ENCODE data around the gene TINCR. TPM values are rescaled to one million over a fixed set of nuclear protein-coding genes. Genes with fewer than 3 reads are reported as not detected.
"Not testable (repeated sequence)": the region's sequence is repeated elsewhere in the genome, so short reads cannot be mapped to it uniquely, and the experiment has no call there.

The TINCR gene
- polyA plus RNA-seq, 3 donors from 2014 or later = 0.06 TPM; not detected in 2

- Mint-ChIP-seq H3K9me3 (peaks cover 7 to 32% (median 14%) of the 10 kb centered on the region in 6 donors), H3K27me3 (ENCODE audit: low read depth in 3 of 3) (peaks cover 2 to 13% (median 11%) of the 10 kb centered on the region in 3 donors)
- not testable (repeated sequence) for H3K27ac Mint-ChIP-seq, H3K4me1 Mint-ChIP-seq, H3K4me3 Mint-ChIP-seq, H3K36me3 Mint-ChIP-seq, DNase-seq
These were observed 30.7 kb downstream of the TINCR start for GRCh38 chr19:5536982-5537579.

- peaks cover 5 to 9% (median 5%) of the 10 kb centered on the region in 3 donors for H3K36me3 Mint-ChIP-seq
- peaks cover 2 to 11% (median 11%) of the 10 kb centered on the region in 3 donors for H3K27me3 Mint-ChIP-seq (ENCODE audit: low read depth in 3 of 3)
- H3K4me3 Mint-ChIP-seq = no peak overlapping the region
- no peaks in the 10 kb centered on the region for H3K4me1 Mint-ChIP-seq
- peaks cover 7 to 32% (median 14%) of the 10 kb centered on the region in 6 donors for H3K9me3 Mint-ChIP-seq
- no peak overlapping the region for H3K27ac Mint-ChIP-seq
- DNase-seq = no peak
These were observed 31.3 kb downstream of the TINCR start for GRCh38 chr19:5536337-5536894.

- peaks cover 3 to 11% (median 10%) of the 10 kb centered on the region in 3 donors for H3K27me3 Mint-ChIP-seq (ENCODE audit: low read depth in 3 of 3)
- no peak for DNase-seq
- H3K36me3 Mint-ChIP-seq = peaks cover 5 to 9% (median 5%) of the 10 kb centered on the region in 3 donors
- H3K27ac Mint-ChIP-seq = no peak overlapping the region
- no peaks in the 10 kb centered on the region for H3K4me1 Mint-ChIP-seq
- peaks cover 7 to 32% (median 14%) of the 10 kb centered on the region in 6 donors for H3K9me3 Mint-ChIP-seq
- peak overlapping the region in 1 of 5 donors; percentile 7 for H3K4me3 Mint-ChIP-seq
These were observed 32.8 kb downstream of the TINCR start for GRCh38 chr19:5534787-5535586.

- peaks cover 7 to 32% (median 14%) of the 10 kb centered on the region in 6 donors for H3K9me3 Mint-ChIP-seq
- H3K4me3 Mint-ChIP-seq = no peak overlapping the region
- H3K4me1 Mint-ChIP-seq = no peaks in the 10 kb centered on the region
- DNase-seq = no peak
- H3K27me3 Mint-ChIP-seq (ENCODE audit: low read depth in 3 of 3) = peaks cover 3 to 11% (median 10%) of the 10 kb centered on the region in 3 donors
- H3K27ac Mint-ChIP-seq = no peak overlapping the region
- peaks cover 5 to 9% (median 5%) of the 10 kb centered on the region in 3 donors for H3K36me3 Mint-ChIP-seq
These were observed 34.5 kb downstream of the TINCR start for GRCh38 chr19:5533257-5533656.

GRCh38 chr19:5530701-5531100 is 37.1 kb downstream of the TINCR start:
- H3K27ac Mint-ChIP-seq = no peak overlapping the region
- peaks cover 1 to 6% (median 4%) of the 10 kb centered on the region in 3 donors for H3K27me3 Mint-ChIP-seq (ENCODE audit: low read depth in 3 of 3)
- H3K9me3 Mint-ChIP-seq = peaks cover 2 to 27% (median 14%) of the 10 kb centered on the region in 6 donors
- no peak overlapping the region for H3K4me3 Mint-ChIP-seq
- H3K4me1 Mint-ChIP-seq = no peaks in the 10 kb centered on the region
- peaks cover 5 to 9% (median 5%) of the 10 kb centered on the region in 3 donors for H3K36me3 Mint-ChIP-seq
- DNase-seq = no peak

GRCh38 chr19:5526691-5527090 is 41.1 kb downstream of the TINCR start:
- Mint-ChIP-seq H3K4me1 (no peaks in the 10 kb centered on the region), H3K9me3 (no peaks in the 10 kb centered on the region), H3K27me3 (ENCODE audit: low read depth in 3 of 3) (peaks cover 1 to 7% (median 3%) of the 10 kb centered on the region in 3 donors), H3K27ac (no peak overlapping the region), H3K36me3 (no peaks in the 10 kb centered on the region), H3K4me3 (no peak overlapping the region)
- no peak for DNase-seq

- DNase-seq = no peak
- Mint-ChIP-seq H3K27me3 (ENCODE audit: low read depth in 3 of 3) (peaks cover 0 to 9% (median 7%) of the 10 kb centered on the region in 3 donors), H3K27ac (no peak overlapping the region), H3K36me3 (no peaks in the 10 kb centered on the region), H3K4me1 (no peaks in the 10 kb centered on the region), H3K9me3 (no peaks in the 10 kb centered on the region), H3K4me3 (no peak overlapping the region)
These were observed 43.7 kb downstream of the TINCR start for GRCh38 chr19:5524081-5524480.

GRCh38 chr19:5522106-5522505 is 45.6 kb downstream of the TINCR start:
- H3K9me3 Mint-ChIP-seq = peaks cover 0 to 3% (median 0%) of the 10 kb centered on the region in 6 donors
- H3K4me1 Mint-ChIP-seq = no peaks in the 10 kb centered on the region
- H3K36me3 Mint-ChIP-seq = no peaks in the 10 kb centered on the region
- peaks cover 0 to 11% (median 7%) of the 10 kb centered on the region in 3 donors for H3K27me3 Mint-ChIP-seq (ENCODE audit: low read depth in 3 of 3)
- no peak for DNase-seq
- no peak overlapping the region for H3K27ac Mint-ChIP-seq
- H3K4me3 Mint-ChIP-seq = no peak overlapping the region

- Mint-ChIP-seq H3K27ac (no peak overlapping the region), H3K4me1 (no peaks in the 10 kb centered on the region), H3K4me3 (no peak overlapping the region), H3K36me3 (peaks cover 0 to 3% (median 0%) of the 10 kb centered on the region in 3 donors), H3K27me3 (ENCODE audit: low read depth in 3 of 3) (peaks cover 0 to 10% (median 7%) of the 10 kb centered on the region in 3 donors), H3K9me3 (peaks cover 5 to 17% (median 14%) of the 10 kb centered on the region in 6 donors)
- DNase-seq = no peak
These were observed 47.3 kb downstream of the TINCR start for GRCh38 chr19:5520501-5520900.

GRCh38 chr19:5519076-5519475 is 48.7 kb downstream of the TINCR start:
- peaks cover 0 to 12% (median 7%) of the 10 kb centered on the region in 3 donors for H3K27me3 Mint-ChIP-seq (ENCODE audit: low read depth in 3 of 3)
- no peak overlapping the region for H3K27ac Mint-ChIP-seq
- H3K4me1 Mint-ChIP-seq = no peaks in the 10 kb centered on the region
- peaks cover 0 to 3% (median 0%) of the 10 kb centered on the region in 3 donors for H3K36me3 Mint-ChIP-seq
- H3K9me3 Mint-ChIP-seq = peaks cover 5 to 17% (median 16%) of the 10 kb centered on the region in 6 donors
- H3K4me3 Mint-ChIP-seq = no peak overlapping the region
- DNase-seq = no peak

- Mint-ChIP-seq H3K4me1 (no peaks in the 10 kb centered on the region), H3K9me3 (peaks cover 11 to 17% (median 16%) of the 10 kb centered on the region in 6 donors), H3K4me3 (no peak overlapping the region)
These were observed 52.0 kb downstream of the TINCR start for GRCh38 chr19:5515737-5516136.

GRCh38 chr19:5514001-5514400 is 53.8 kb downstream of the TINCR start:
- no peak overlapping the region for H3K4me3 Mint-ChIP-seq
- peaks cover 0 to 3% (median 0%) of the 10 kb centered on the region in 3 donors for H3K36me3 Mint-ChIP-seq
- H3K9me3 Mint-ChIP-seq = peaks cover 11 to 17% (median 16%) of the 10 kb centered on the region in 6 donors
- H3K4me1 Mint-ChIP-seq = no peaks in the 10 kb centered on the region
- H3K27me3 Mint-ChIP-seq (ENCODE audit: low read depth in 3 of 3) = peaks cover 1 to 11% (median 8%) of the 10 kb centered on the region in 3 donors
- no peak for DNase-seq
- no peak overlapping the region for H3K27ac Mint-ChIP-seq

More at GRCh38 chr19:5515737-5516136, 52.0 kb downstream of the TINCR start:
- H3K27me3 Mint-ChIP-seq (ENCODE audit: low read depth in 3 of 3) = peaks cover 1 to 14% (median 10%) of the 10 kb centered on the region in 3 donors
- no peak overlapping the region for H3K27ac Mint-ChIP-seq
- H3K36me3 Mint-ChIP-seq = peaks cover 0 to 3% (median 0%) of the 10 kb centered on the region in 3 donors
- no peak for DNase-seq

GRCh38 chr19:5512715-5513114 is 55.0 kb downstream of the TINCR start:
- peaks cover 0 to 3% (median 0%) of the 10 kb centered on the region in 3 donors for H3K36me3 Mint-ChIP-seq
- no peak for DNase-seq
- H3K4me3 Mint-ChIP-seq = no peak overlapping the region
- no peaks in the 10 kb centered on the region for H3K4me1 Mint-ChIP-seq
- H3K27ac Mint-ChIP-seq = no peak overlapping the region
- peaks cover 1 to 12% (median 8%) of the 10 kb centered on the region in 3 donors for H3K27me3 Mint-ChIP-seq (ENCODE audit: low read depth in 3 of 3)
- H3K9me3 Mint-ChIP-seq = peaks cover 11 to 17% (median 16%) of the 10 kb centered on the region in 6 donors
